IMR-90 (cell line): ENCODE results near the gene LCNL1. TPM values are rescaled to one million over a fixed set of nuclear protein-coding genes. Genes with fewer than 3 reads are reported as not detected.

ENCODE experiments used
- ATAC-seq: fragments of 200-7000 bp; cut with Tn5 transposase; 2 replicates; pipeline ENCODE4 v1.9.1; 2020; ENCODE audit warnings: low read depth, mild to moderate bottlenecking, moderate library complexity
- BruUV-seq: library from RNA; stranded (reverse); fragments of 400-500 nt; replicated peaks from 2 replicates; lab custom pipeline; 2021; lab: Mats Ljungman, UMichigan
- CTCF ChIA-PET: fragments of 300-600 bp; formaldehyde crosslinking; extraction: SDS; loops from one replicate; lab custom pipeline; 2021; ENCODE audit warnings: antibody characterized with exemption; lab: Yijun Ruan, JAX
- POLR2A ChIA-PET: fragments of 300-600 bp; sonication (Branson Sonifier 250); formaldehyde crosslinking; loops from one replicate; lab custom pipeline; 2022; ENCODE audit warnings: antibody characterized with exemption; ENCODE audit not compliant: unreplicated experiment; lab: Charles Lee
- DNase-seq: peaks from one replicate; pipeline ENCODE4 v3.0.0; 2013
- H2AFZ ChIP-seq: replicated peaks from 2 replicates; pipeline ENCODE3; 2013; ENCODE audit warnings: low read length, mild to moderate bottlenecking; ENCODE audit not compliant: poor library complexity
- H2AK5ac ChIP-seq: 2 replicates; pipeline ENCODE4 v1.6.1; 2013; ENCODE audit warnings: low read depth, low read length, inconsistent platforms
- H2AK9ac ChIP-seq: replicated peaks from 2 replicates; pipeline ENCODE3; 2013; ENCODE audit warnings: mild to moderate bottlenecking, low read depth, low read length, moderate library complexity; ENCODE audit not compliant: poor library complexity
- H2BK120ac ChIP-seq: 2 replicates; pipeline ENCODE4 v1.6.1; 2013; ENCODE audit warnings: low read depth, low read length, inconsistent platforms
- H2BK15ac ChIP-seq: 3 replicates; pipeline ENCODE4 v1.6.1; 2013; ENCODE audit warnings: low read depth, low read length, inconsistent platforms
- H2BK20ac ChIP-seq: 2 replicates; pipeline ENCODE4 v1.6.1; 2013; ENCODE audit warnings: low read depth, mild to moderate bottlenecking, inconsistent platforms, low read length, moderate library complexity
- H2BK5ac ChIP-seq: 2 replicates; pipeline ENCODE4 v1.6.1; 2013; ENCODE audit warnings: mild to moderate bottlenecking, low read depth, low read length, inconsistent platforms; ENCODE audit not compliant: poor library complexity, severe bottlenecking
- H3K14ac ChIP-seq: replicated peaks from 2 replicates; pipeline ENCODE4 v1.6.1; 2013; ENCODE audit warnings: low read depth, low read length, inconsistent platforms
- H3K18ac ChIP-seq: 2 replicates; pipeline ENCODE4 v1.6.1; 2013; ENCODE audit warnings: low read depth, low read length, control low read depth
- H3K23ac ChIP-seq: 2 replicates; pipeline ENCODE4 v1.6.1; 2013; ENCODE audit warnings: low read depth, low read length, inconsistent platforms
- H3K27ac ChIP-seq: 2 replicates; pipeline ENCODE4 v1.5.1; 2013; ENCODE audit warnings: mild to moderate bottlenecking, control low read depth, low read length; ENCODE audit not compliant: insufficient read depth
- H3K27me3 ChIP-seq: 2 replicates; pipeline ENCODE4 v1.6.1; 2013; ENCODE audit warnings: low read length; ENCODE audit not compliant: control insufficient read depth, insufficient read depth
- H3K36me3 ChIP-seq: 2 replicates; pipeline ENCODE4 v1.6.1; 2013; ENCODE audit warnings: low read length, mixed read lengths; ENCODE audit not compliant: control insufficient read depth, insufficient read depth
- H3K4ac ChIP-seq: 2 replicates; pipeline ENCODE4 v1.6.1; 2013; ENCODE audit warnings: low read depth, low read length, inconsistent platforms
- H3K4me1 ChIP-seq: 2 replicates; pipeline ENCODE4 v1.6.1; 2013; ENCODE audit warnings: low read length, mixed read lengths; ENCODE audit not compliant: control insufficient read depth, insufficient read depth
- H3K4me2 ChIP-seq: 2 replicates; pipeline ENCODE4 v1.6.1; 2013; ENCODE audit warnings: low read depth, mild to moderate bottlenecking, control low read depth, low read length, moderate library complexity
- H3K4me3 ChIP-seq: 2 replicates; pipeline ENCODE4 v1.5.1; 2013; ENCODE audit warnings: low read depth, mild to moderate bottlenecking, control low read depth, low read length, moderate library complexity; ENCODE audit not compliant: insufficient read depth
- H3K56ac ChIP-seq: 2 replicates; pipeline ENCODE4 v1.6.1; 2013; ENCODE audit warnings: low read length, inconsistent platforms; ENCODE audit not compliant: insufficient read depth; ENCODE audit errors: extremely low read depth
- H3K79me1 ChIP-seq, 2 experiments: 2 replicates each; pipeline ENCODE4 v1.6.1; 2013; ENCODE audit warnings: low read length in 2 of 2, inconsistent platforms in 1 of 2, low read depth in 1 of 2
- H3K9ac ChIP-seq: 2 replicates; pipeline ENCODE4 v1.6.1; 2013; ENCODE audit warnings: low read depth, low read length, control low read depth
- H3K9me1 ChIP-seq: 2 replicates; pipeline ENCODE4 v1.6.1; 2013; ENCODE audit warnings: low read length, inconsistent platforms; ENCODE audit not compliant: insufficient read depth
- H3K9me3 ChIP-seq: 2 replicates; pipeline ENCODE4 v1.6.1; 2013; ENCODE audit warnings: low read length; ENCODE audit not compliant: control insufficient read depth, insufficient read depth
- H4K20me1 ChIP-seq: 2 replicates; pipeline ENCODE4 v1.6.1; 2013; ENCODE audit warnings: low read length, inconsistent platforms; ENCODE audit not compliant: insufficient read depth
- H4K5ac ChIP-seq: 2 replicates; pipeline ENCODE4 v1.6.1; 2013; ENCODE audit warnings: mild to moderate bottlenecking, low read depth, low read length, control low read depth
- H4K8ac ChIP-seq, 2 experiments: 2 replicates each; pipeline ENCODE4 v1.6.1; 2013; ENCODE audit warnings: low read depth in 2 of 2, low read length in 2 of 2, control low read depth in 1 of 2, inconsistent platforms in 1 of 2
- H4K91ac ChIP-seq: 2 replicates; pipeline ENCODE4 v1.6.1; 2013; ENCODE audit warnings: low read depth, low read length, inconsistent platforms; ENCODE audit not compliant: insufficient read depth
- CTCF ChIP-seq: conservative IDR thresholded peaks from 2 replicates; pipeline ENCODE4 v1.5.1; 2012; ENCODE audit warnings: mild to moderate bottlenecking, low read depth, low read length, improper control_type of control experiment
- FOS ChIP-seq: fragments of 150-350 bp; IDR thresholded peaks from 2 replicates; pipeline ENCODE4 v1.6.1; 2016; ENCODE audit warnings: low read depth, low read length
- MAFK ChIP-seq: IDR thresholded peaks from 2 replicates; pipeline ENCODE4 v1.6.1; 2012; ENCODE audit warnings: low read depth, low read length, improper control_type of control experiment
- MAZ ChIP-seq: IDR thresholded peaks from 2 replicates; pipeline ENCODE4 v1.6.1; 2012; ENCODE audit warnings: low read depth, mild to moderate bottlenecking, low read length, improper control_type of control experiment, moderate library complexity, borderline replicate concordance
- MXI1 ChIP-seq: IDR thresholded peaks from 2 replicates; pipeline ENCODE4 v1.6.1; 2012; ENCODE audit warnings: low read depth, mild to moderate bottlenecking, low read length, moderate library complexity, borderline replicate concordance
- NFE2L2 ChIP-seq: fragments of 150-350 bp; IDR thresholded peaks from 2 replicates; pipeline ENCODE4 v1.6.1; 2016; ENCODE audit warnings: low read depth, mild to moderate bottlenecking, low read length
- POLR2A ChIP-seq: IDR thresholded peaks from 2 replicates; pipeline ENCODE4 v1.6.1; 2012; ENCODE audit warnings: mild to moderate bottlenecking, low read depth, low read length
- RAD21 ChIP-seq: IDR thresholded peaks from 2 replicates; pipeline ENCODE4 v1.6.1; 2012; ENCODE audit warnings: low read length, improper control_type of control experiment
- RFX5 ChIP-seq: IDR thresholded peaks from 2 replicates; pipeline ENCODE4 v1.8.0; 2012; ENCODE audit warnings: low read depth, mild to moderate bottlenecking, low read length, moderate library complexity
- SMC3 ChIP-seq: fragments of 150-350 bp; IDR thresholded peaks from 2 replicates; pipeline ENCODE4 v1.6.1; 2016; ENCODE audit warnings: low read depth, mild to moderate bottlenecking, antibody characterized with exemption, low read length, moderate library complexity
- WGBS, 2 experiments: methylation state at CpG; one replicate each; pipeline versions ENCODE4 v1.1.5 to v1.1.7; 2013; ENCODE audit warnings: missing lambda C conversion rate in 2 of 2; ENCODE audit not compliant: insufficient read length in 1 of 2; ENCODE audit errors: extremely low coverage in 2 of 2; 5-methylcytosine and 5-hydroxymethylcytosine counted together
- dilution Hi-C: fragments of 300-500 bp; cut with HindIII; formaldehyde crosslinking; loops from one replicate; pipeline ENCODE4 v1.14.3; 2018; ENCODE audit warnings: low sequenced_read_pairs; ENCODE audit not compliant: unreplicated experiment
- in situ Hi-C: fragments of 300-500 bp; cut with MboI; formaldehyde crosslinking; loops from 3 replicates; pipeline ENCODE4 v1.14.3; 2019; ENCODE audit warnings: low sequenced_read_pairs, inconsistent platforms, mixed read lengths
- intact Hi-C: fragments of 100-400 bp; cut with micrococcal nuclease; formaldehyde crosslinking; loops from 2 replicates; pipeline ENCODE4 v1.10.0; 2022
- polyA plus RNA-seq, 3 experiments: library from polyadenylated mRNA; depleted of rRNA; stranded (reverse); fragments of >200 nt; gene quantifications; 2 replicates each; pipeline ENCODE4 v1.2.3, GENCODE V29; 2012; ENCODE audit warnings: low replicate concordance in 1 of 3
- total RNA-seq: library from RNA; depleted of rRNA; stranded (reverse); fragments of >200 nt; gene quantifications from 2 replicates; pipeline ENCODE4 v1.2.3, GENCODE V29; 2012

The LCNL1 gene
- total and polyA plus RNA-seq, 2 of the 4 experiments (the other 2 are of a cell fraction) = 0.15 TPM; not detected in 1

- Histone ChIP-seq H3K23ac (no peak overlapping the region), H3K4me1 (peaks cover 4% of the 10 kb centered on the region), H3K36me3 (peaks cover 48% of the 10 kb centered on the region), H3K14ac (no peak overlapping the region), H2AK5ac (no peak overlapping the region), H3K56ac (no peak overlapping the region), H3K79me1 (peaks cover 7 to 49% of the 10 kb centered on the region in 2 experiments), H3K9me3 (no peaks in the 10 kb centered on the region), H4K20me1 (peaks cover 22% of the 10 kb centered on the region), H3K27ac (no peak overlapping the region), H3K4ac (no peak overlapping the region), H3K4me3 (no peak overlapping the region), H3K9ac (no peak overlapping the region), H2BK5ac (no peak overlapping the region), H3K27me3 (no peaks in the 10 kb centered on the region), H4K91ac (no peak overlapping the region), H2AK9ac (no peak overlapping the region), H3K4me2 (no peak overlapping the region), H2BK120ac (no peak overlapping the region), H2BK20ac (no peak overlapping the region), H2BK15ac (no peak overlapping the region), H4K5ac (no peak overlapping the region), H3K18ac (no peak overlapping the region), H4K8ac (no peak overlapping the region), H3K9me1 (peaks cover 8% of the 10 kb centered on the region), H2AFZ (peak overlapping the region; percentile 17)
- intact Hi-C loops = no loop called here
- 93% methylated on average over 31 of the region's 42 CpGs; no CpG with 5 or more reads in 1 of the 2 experiments for WGBS, 2 experiments
- TSS peak; percentile 53 for BruUV-seq
- dilution Hi-C loops = no loop called here
- TF ChIP-seq FOS (no peak), SMC3 (no peak), MAZ (no peak), RAD21 (no peak), CTCF (no peak), MAFK (no peak), POLR2A (no peak), NFE2L2 (no peak), RFX5 (no peak), MXI1 (no peak)
- in situ Hi-C loops = no loop called here
- ChIA-PET POLR2A (no interaction called here), CTCF (no interaction called here)
- DNase-seq = no peak
- no peak for ATAC-seq
Measured at GRCh38 chr9:136940526-136941230, 42.1 kb upstream of the LCNL1 start.
